ENCODE data around the gene CYP27B1.
A peak's percentile ranks its signal among the peaks of the same experiment; 100 is the strongest.

The CYP27B1 gene

GRCh38 chr12:57753756-57754337 lies 13.0 kb downstream of the CYP27B1 start:
- no peak overlapping the region for H3K27ac ChIP-seq (ENCODE audit: low read depth, low read length)
- peak overlapping the region; percentile 92 for H3K4me2 ChIP-seq (ENCODE audit: low read depth, low read length, poor library complexity, severe bottlenecking)
- no peak overlapping the region for H3K9ac ChIP-seq (ENCODE audit: low read length)
- no peaks in the 10 kb centered on the region for H3K36me3 ChIP-seq (ENCODE audit: low read length)
- H3K4me3 ChIP-seq (ENCODE audit: insufficient read depth, low read length, poor library complexity, severe bottlenecking), result no peak overlapping the region
- H2AFZ ChIP-seq (ENCODE audit: low read depth, low read length, severe bottlenecking), result no peak overlapping the region
- no peaks in the 10 kb centered on the region for H3K27me3 ChIP-seq (ENCODE audit: low read length)
- H3K79me2 ChIP-seq (ENCODE audit: insufficient read depth, low read length), result peaks cover 28% of the 10 kb centered on the region
- H4K20me1 ChIP-seq (ENCODE audit: low read depth, low read length), result no peaks in the 10 kb centered on the region
- no peaks in the 10 kb centered on the region for H3K9me3 ChIP-seq (ENCODE audit: insufficient read depth, low read length)
- H3K9me2 ChIP-seq (replicated peaks; ENCODE audit: insufficient read depth, low read length), result no peaks in the 10 kb centered on the region
- TF ChIP-seq EZH2phosphoT487 (conservative IDR thresholded peaks at IDR 0.05; ENCODE audit: low read length) (no peak), CTCF (IDR thresholded peaks at IDR 0.05; ENCODE audit: insufficient read depth, low read length, poor library complexity, severe bottlenecking) (no peak)
- H3F3A ChIP-seq (ENCODE audit: insufficient read depth), result peaks cover 25% of the 10 kb centered on the region

- Histone ChIP-seq H3K9me3 (ENCODE audit: insufficient read depth, low read length) (no peaks in the 10 kb centered on the region), H3K27ac (ENCODE audit: low read depth, low read length) (no peak overlapping the region), H3K27me3 (ENCODE audit: low read length) (no peaks in the 10 kb centered on the region), H3K9me2 (replicated peaks; ENCODE audit: insufficient read depth, low read length) (no peaks in the 10 kb centered on the region), H3K4me2 (ENCODE audit: low read depth, low read length, poor library complexity, severe bottlenecking) (peak overlapping the region; percentile 57), H3F3A (ENCODE audit: insufficient read depth) (peaks cover 30% of the 10 kb centered on the region), H3K36me3 (ENCODE audit: low read length) (peaks cover 5% of the 10 kb centered on the region; the same call in 1 of the 2 replicates), H3K9ac (ENCODE audit: low read length) (peak overlapping the region; percentile 22; the same call in 1 of the 2 replicates), H3K4me3 (ENCODE audit: insufficient read depth, low read length, poor library complexity, severe bottlenecking) (peak overlapping the region; percentile 31), H3K79me2 (ENCODE audit: insufficient read depth, low read length) (peaks cover 28% of the 10 kb centered on the region), H2AFZ (ENCODE audit: low read depth, low read length, severe bottlenecking) (peak overlapping the region; percentile 42), H4K20me1 (ENCODE audit: low read depth, low read length) (no peaks in the 10 kb centered on the region)
- TF ChIP-seq CTCF (IDR thresholded peaks at IDR 0.05; ENCODE audit: insufficient read depth, low read length, poor library complexity, severe bottlenecking), result no peak
- no peak for TF ChIP-seq EZH2phosphoT487 (conservative IDR thresholded peaks at IDR 0.05; ENCODE audit: low read length)
These were observed 14.2 kb downstream of the CYP27B1 start for GRCh38 chr12:57752668-57753000.

GRCh38 chr12:57751788-57752667 lies 14.8 kb downstream of the CYP27B1 start, which contains the start of gene CDK4:
TSS of gene CDK4 (minus strand) at chr12:57752310. CDS start at chr12:57751717, 593 bp downstream.
- no peaks in the 10 kb centered on the region for H3K27me3 ChIP-seq (ENCODE audit: low read length)
- H3K9me2 ChIP-seq (replicated peaks; ENCODE audit: insufficient read depth, low read length), result no peaks in the 10 kb centered on the region
- peaks cover 10% of the 10 kb centered on the region; the same call in 1 of the 2 replicates for H3K36me3 ChIP-seq (ENCODE audit: low read length)
- H3K27ac ChIP-seq (ENCODE audit: low read depth, low read length), result peak within 1 kb of the TSS; percentile 41
- no peaks in the 10 kb centered on the region for H4K20me1 ChIP-seq (ENCODE audit: low read depth, low read length)
- H3K9me3 ChIP-seq (ENCODE audit: insufficient read depth, low read length), result no peaks in the 10 kb centered on the region
- H3K79me2 ChIP-seq (ENCODE audit: insufficient read depth, low read length), result peaks cover 28% of the 10 kb centered on the region
- H3K4me2 ChIP-seq (ENCODE audit: low read depth, low read length, poor library complexity, severe bottlenecking), result peak within 1 kb of the TSS; percentile 72
- peaks cover 35% of the 10 kb centered on the region for H3F3A ChIP-seq (ENCODE audit: insufficient read depth)
- peak within 1 kb of the TSS; percentile 42 for H2AFZ ChIP-seq (ENCODE audit: low read depth, low read length, severe bottlenecking)
- no peak for TF ChIP-seq CTCF (IDR thresholded peaks at IDR 0.05; ENCODE audit: insufficient read depth, low read length, poor library complexity, severe bottlenecking)
- TF ChIP-seq EZH2phosphoT487 (conservative IDR thresholded peaks at IDR 0.05; ENCODE audit: low read length), result no peak
- H3K4me3 ChIP-seq (ENCODE audit: insufficient read depth, low read length, poor library complexity, severe bottlenecking), result peak within 1 kb of the TSS; percentile 71
- H3K9ac ChIP-seq (ENCODE audit: low read length), result peak within 1 kb of the TSS; percentile 72

All from SU-DHL-6 (cell line).